NCI-H748 treated with DMSO at 0.1 percent for 48 hours (cell line): ENCODE measurements around the gene VIPR1.
A peak's percentile ranks its signal among the peaks of the same experiment; 100 is the strongest.

ENCODE experiments used
- DNase-seq: peaks from one replicate; lab custom pipeline; 2025; lab: John Stamatoyannopoulos, UW

The VIPR1 gene

DNA sequence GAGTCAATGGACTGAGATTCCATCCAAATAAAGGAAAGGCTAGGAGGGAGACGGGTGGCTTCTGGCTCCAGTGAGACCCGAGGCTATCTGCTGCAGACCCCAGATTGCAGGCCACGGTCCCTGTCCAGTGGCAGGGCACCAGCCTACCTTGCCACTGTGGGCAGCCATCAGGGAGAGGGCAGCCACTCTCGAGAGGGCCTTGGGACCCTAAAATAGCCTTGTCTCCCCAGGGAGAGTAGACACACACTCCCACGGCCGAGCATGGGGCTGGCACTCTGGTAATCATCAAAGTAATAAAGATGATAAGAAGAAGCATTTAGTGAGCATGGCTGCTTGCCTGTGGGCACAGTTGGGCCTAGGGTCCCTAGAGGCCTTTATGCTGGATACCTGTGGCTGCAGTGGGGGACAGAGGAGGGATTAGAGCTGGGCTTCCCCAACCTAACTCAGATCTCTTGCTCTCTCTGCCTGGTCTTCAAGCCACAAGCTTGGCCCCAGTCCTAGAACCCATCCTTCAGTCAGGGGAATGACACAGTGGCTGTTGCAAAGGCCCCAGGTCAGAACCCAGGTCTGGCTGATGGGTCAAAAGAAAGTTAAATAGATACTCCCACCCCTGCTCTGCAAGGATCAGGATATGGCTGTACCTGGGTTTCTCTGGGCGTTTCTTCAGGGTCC lies 9.2 kb upstream of the VIPR1 start:
- DNase-seq: no peak

DNA sequence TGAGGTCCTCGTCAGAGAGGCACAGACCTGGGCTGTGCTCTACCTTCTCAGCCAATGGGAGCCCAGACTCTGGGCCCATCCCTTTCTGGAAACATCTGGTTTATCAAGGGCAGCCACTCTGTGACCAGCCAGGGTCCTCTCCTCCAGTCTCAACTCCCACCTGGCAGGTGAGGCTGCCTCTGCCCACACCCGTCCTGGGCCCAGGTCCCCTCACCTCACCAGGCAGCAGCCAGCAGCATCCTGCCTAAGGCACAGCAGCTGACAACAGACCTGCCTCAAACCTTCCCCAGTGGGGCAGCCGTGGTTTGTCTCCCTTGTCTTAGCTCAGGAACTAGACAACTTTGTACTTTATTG lies 8.7 kb upstream of the VIPR1 start:
- DNase-seq: no peak

DNA sequence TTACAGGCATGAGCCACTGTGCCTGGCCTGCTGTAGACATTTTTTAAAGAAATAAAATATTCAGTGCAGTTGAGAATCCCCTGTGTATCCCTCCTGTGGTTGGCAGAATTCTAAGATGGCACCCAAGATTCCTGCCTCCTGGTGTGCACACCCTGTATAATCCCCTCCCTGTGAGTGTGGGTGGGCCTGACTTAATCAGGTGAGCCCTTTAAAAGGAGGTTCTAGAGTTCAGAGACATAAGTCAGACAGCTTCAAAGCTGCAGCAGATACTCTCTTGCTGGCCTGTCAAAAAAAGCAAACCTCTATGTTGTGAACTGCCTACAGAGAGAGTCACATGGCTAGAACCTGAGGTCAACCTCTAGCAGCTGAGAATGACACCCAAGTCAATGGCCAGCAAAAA lies 7.0 kb upstream of the VIPR1 start:
- no peak for DNase-seq

DNA sequence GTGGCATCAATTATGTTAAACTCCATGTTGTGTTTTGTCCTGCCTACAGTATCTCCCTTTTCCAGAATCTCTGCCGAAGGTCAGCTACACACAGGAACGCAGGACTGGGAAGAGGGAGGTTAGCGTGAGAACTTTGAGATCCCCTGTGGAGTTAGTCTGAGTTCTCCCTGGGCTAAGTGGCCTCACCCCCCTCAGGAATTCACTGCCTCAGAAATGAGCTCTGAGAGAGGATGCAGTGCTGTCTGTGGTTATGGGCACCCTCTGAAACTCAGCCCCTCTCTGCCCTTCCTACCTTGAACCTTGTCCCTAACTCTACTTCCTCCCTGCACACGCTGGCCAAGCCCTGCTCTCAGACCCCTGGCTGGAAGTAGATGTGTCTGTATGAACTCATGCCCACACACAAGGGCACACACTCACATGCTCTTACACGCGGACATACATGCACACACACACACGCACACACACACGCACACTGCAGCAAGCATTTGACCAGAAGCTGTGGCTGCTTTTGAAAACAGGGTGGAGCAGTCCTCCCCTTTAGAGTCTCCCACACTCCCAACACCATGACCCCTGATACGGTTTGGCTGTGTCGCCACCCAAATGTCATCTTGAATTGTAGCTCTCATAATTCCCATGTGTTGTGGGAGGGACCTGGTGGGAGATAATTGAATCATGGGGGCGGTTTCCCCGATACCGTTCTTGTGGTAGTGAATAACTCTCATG lies 5.3 kb upstream of the VIPR1 start:
- DNase-seq: no peak

DNA sequence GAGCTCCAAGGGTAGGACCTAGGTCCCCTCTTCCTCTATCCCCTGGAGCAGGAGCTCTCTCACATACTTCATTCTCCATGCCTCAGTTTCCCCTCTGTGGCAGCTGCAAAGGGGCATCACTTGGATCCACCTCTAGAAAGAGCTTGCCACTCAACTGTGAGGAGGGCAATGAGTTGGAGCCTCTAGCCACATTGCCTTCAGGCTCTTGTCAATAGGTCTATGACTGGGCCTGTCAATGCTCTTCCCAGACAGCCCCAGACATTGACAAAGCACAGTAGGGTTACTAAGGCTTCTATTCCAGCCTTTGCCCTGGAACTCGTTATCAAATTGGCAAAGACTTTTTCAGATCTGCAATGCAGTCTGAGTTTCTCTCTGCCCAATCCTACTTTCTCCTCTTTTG lies 4.4 kb upstream of the VIPR1 start:
- DNase-seq: no peak

DNA sequence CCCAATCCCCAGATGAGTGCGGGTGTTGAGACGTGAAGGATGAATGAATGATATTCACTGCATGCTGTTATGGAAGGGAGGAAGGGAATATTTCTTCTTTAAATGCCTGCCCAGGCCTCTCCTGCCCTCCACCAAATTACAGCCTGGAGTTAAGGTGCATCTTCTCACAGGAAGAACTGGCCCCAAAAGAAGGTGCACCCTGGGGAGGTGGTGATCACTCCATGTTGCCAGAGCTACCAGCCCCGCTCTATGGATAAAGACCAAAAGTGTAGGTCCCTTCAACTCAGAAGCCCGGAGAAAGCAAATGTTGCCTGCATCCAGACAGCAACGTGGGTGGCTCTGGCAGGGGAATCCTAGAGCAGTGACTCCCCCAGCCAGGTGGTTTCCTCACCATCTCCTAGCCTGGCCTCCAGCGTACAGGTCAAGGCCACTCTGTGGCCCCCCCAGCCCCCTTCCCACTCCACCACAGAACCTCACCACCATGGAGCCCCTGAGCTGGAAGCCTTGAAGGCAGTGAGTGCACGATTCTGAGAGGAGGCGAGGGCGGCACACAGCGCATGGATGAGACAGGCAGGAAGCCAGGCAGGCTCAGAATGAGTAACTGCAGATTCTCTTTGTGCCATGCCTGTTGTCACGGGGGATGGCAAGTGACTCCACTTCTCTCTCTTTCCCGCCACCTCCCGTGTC lies 3.5 kb upstream of the VIPR1 start:
- no peak for DNase-seq

DNA sequence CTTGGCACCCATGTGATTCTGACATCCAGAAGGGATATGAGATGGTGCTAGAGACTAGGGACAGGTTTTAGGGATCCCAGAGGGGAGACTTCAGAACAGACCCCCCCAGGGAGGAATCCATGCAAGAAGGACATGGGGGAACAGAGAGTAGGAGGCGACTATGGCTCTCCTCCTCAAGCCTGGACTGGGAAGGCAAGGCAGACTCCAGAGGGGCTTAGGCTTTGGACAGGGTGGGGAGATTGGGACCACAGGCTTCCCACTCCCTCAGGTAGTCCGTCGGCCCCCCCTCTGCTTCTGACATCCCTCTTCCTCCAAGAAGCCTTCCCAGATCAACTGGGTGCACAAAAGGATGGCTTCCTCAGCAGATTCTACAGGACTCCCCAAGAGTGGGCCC lies 3.0 kb upstream of the VIPR1 start:
- no peak for DNase-seq

DNA sequence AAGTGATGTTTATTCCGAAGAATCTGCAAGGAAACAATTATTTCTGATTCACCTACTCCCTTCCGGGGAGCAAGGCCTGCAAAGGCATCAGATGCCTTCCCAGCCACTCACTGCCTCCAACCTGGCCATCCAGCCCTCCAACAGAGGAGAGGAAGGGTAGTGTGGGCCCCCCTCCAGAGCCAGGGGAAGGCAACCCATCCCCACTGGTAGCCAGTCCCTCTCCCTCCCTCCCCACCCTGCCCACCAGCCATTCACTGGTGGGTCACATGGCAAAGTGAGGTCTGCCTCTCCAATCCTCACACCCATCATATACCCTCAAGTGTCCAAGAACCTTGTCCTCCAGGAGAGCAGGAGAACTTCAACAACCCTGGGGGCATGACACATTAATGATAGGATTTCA lies 2.4 kb upstream of the VIPR1 start:
- DNase-seq: no peak

DNA sequence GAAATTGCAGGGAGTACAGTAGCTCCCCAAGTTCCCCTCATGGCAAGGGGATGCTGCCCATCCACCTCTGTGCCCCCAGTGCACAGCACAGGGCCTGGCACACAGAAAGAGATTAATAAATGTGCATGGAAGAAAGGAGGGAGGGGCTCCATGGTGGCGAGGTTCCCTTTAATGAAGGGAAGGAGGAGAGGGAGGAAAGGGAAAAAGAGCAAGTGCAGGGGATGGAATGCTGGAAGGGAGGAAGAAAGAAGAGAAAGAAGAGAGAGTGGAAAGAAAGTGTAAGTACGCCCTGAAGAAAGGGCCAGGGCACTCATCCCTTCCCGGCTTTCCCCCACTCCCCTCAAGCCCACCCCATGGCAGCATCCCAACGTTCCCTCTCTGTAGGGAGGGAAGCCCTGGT lies 1.5 kb upstream of the VIPR1 start:
- no peak for DNase-seq

DNA sequence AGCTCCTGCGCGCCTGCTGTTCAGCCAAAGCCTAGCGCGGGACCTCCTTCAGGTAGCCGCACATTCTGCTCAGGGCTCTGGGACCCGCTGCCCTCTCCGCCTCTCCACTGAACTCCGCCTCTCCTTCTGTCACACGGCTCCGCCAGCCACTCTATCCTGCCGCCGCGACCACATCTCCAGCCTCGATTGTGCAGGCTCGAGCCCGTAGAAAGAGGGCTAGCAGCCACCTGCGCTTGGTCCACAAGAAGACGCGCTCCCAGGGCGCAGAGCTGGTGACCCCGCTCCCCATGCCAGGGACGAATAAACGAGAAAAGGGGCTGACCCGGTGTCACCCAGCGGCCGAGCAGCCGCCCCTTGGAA lies 1.1 kb upstream of the VIPR1 start:
- no peak for DNase-seq

DNA sequence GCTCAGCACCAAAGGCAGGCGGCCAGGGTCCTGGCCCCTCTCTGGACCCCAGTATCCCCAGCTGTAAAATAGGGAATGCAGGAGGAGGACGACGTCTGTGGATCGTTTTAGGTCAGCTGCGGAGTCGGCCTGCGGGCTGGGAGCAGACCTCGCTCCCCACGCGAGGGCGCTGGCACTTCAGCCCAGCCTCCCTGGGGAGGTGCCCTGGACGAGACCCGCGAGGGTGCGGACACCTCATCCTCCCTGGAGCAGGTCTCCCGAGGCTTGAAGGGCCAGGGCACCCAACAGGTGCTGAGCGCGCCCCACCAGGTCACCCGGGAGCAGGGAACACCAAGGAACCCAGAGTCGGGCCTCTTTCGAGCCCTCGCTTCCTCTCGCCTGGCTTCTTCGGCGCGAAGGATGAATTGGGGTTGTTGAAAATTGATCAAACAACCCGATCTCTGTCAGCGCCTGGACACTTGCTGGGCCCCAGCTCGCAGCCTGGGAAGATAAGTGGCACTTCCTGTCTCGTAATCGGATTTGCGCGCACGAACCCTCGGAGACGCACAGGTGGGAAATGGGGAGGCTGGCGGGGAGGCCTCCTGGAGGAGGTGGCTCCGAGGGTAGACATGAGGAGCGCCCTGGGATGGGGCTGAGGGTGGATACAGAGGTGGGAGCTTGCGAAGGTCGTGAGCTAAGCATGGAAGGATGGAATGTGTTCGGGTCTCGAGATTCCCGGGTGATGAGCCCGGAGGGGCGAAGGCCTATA lies 588 bp upstream of the VIPR1 start:
- peak; percentile 1 for DNase-seq

DNA sequence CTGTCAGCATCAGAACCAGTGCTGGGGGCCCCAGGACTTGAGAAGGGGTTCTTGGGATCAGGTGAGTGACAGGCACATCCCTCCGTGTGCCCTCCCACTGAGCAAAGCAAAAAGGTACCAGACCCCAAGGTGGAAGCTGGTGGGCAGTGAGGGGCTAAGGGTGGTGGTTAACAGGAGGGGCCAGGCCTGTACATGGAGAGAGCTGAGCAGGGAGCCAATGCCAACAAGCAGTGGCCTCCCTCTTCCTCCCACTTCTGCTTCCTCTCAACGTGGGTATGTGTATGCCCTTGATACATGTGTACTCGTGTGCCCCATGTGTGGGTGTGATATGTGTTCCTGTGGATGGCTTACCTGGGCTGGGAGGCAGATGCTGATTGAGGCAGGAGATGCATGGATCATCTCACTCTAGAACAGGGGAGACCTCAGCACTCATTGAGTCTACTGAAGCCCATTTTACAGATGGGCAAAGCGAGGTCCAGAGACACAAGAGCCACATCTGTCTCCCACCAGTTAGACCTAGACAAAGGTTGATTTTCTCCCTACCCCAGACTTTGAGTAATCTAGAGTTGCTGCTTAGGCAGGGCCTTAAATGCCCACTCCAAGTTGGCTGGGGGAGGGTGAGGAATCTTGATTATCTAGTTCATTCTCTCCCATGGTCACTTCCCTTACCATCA lies 945 bp downstream of the VIPR1 start:
- DNase-seq: no peak

DNA sequence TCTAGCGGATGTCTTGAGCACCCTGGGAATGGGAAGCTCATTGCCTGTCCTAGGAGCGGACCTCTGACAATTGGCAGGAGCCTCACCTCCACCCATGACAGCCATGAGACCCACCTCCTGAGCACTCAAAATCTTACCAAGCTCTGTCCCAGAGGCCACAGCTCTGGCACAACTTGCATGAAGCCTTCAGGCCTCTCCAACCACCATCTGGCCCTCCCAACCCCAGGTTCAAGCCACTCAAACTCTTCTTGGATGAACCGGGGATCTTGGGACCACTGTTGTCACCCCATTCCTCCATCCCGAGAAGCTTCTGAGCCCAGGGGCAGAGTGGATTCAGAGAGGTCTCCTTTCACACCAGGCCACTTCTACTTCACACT lies 1.5 kb downstream of the VIPR1 start:
- DNase-seq: no peak

DNA sequence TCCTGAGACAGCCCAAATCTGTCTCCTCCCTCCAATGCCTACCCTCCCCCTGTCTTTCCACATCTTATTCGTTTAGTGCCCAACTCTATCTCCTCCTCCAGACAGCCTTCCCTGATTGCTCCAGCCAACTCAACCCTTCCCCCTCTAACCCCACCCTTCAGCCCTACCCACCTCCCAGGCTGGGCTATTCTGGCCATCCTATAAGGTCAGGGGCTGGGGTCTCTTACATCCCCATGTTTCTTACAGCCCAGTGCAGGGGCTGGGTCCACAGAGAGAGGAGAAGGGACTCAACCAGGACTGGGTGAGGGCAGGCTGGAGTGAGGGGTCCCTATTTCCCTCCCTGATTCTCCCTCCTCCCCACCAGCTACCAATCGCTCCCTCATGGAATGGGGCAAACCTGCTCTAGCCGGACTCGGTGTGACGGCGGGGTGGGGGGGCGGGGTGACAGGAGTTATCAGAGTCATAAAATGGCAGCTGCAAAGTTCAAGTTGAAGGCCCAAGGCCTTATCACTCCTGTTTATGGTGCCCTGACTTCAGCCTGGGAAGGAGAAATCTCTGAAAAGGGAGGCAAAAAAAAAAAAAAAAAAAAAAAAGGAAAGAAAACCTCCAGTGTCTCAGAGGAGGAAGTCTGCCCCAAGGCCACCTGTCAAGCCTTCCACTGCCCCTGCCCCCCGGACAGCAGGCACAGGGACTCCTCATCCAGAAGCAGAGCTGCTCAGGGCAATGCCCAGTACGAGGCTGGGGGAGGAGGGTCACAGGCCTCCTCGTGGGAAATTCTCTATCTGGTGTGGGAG lies 2.1 kb downstream of the VIPR1 start:
- DNase-seq: no peak

DNA sequence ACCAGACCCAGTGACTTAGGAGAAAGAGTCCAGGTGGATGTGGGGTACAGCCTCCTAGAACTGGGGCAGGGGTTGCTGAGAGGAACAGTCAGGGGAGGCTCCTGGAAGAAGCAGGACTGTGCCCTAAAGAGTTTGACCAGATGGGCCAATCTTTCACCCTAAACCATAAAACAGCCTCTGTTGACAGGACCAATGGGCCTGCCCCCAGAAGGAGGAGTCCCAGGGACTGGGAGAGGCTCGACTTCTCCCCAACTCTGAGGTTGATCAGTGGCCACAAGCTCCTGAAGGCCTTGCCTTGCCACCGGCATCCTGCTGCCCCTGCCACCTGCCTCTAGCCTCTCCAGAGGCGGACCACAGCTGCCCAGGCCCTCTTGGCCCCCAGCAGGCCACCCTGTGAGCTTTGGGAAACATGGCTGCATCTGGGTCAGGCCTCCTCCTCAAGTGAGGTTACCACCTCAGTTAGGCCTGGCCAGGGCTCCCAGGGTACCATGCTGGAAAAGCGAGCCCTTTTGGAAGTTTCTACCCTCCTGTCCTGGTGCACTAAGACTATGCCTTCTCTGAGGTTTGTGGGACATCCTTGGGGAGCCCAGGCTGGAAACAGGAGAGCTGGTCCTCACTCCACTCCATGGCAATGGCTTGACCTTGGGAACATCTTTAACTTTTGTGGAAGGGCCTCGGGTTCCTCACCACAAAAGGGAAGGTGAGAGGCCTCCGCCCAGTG lies 2.8 kb downstream of the VIPR1 start:
- no peak for DNase-seq

DNA sequence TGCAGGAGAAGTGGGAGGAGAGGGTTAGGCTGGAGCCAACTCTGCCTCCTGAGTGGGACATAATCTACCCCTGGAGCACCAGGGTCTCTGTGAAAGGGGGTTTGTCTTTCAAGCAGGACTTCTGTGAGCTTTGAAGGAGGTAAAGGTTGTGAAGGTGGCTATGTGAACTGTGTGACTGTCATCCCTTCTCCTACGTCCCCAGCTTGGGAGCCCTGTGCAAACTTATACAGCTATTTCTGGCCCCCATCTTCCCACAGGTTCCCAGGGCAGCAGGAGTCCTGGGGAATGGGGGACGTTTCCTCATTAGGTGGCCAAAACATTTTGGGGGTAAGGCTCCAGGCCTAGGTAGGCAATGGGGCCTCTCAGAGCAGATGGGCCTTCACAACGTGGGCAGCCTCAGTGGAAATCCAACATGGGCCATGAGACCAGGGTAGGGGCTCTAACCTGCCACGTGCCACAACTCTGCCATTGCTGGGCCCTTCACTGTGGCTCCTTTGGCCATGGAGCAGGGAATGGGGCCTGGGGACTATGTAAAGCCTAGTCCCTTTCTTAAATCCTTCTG lies 3.5 kb downstream of the VIPR1 start:
- no peak for DNase-seq

DNA sequence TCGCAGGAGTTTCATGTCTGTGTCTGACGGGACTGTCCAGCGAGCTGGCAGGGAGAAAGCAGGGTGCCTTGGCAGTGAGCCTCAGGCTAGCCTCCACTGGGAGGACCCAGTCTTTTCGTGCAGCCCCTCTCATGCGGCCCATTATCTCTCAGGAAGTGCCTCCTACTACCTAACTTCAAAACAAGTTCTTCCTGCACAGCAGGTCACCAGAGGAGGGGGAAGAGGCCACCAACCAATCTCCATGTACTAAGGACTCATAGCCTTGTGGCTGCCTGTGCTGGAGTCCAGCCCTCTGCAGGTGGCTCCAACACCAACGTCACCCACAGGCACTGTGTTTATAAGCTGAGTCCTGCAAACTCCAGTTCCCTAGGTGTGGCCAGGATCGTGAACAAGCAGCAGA lies 4.8 kb downstream of the VIPR1 start:
- no peak for DNase-seq

DNA sequence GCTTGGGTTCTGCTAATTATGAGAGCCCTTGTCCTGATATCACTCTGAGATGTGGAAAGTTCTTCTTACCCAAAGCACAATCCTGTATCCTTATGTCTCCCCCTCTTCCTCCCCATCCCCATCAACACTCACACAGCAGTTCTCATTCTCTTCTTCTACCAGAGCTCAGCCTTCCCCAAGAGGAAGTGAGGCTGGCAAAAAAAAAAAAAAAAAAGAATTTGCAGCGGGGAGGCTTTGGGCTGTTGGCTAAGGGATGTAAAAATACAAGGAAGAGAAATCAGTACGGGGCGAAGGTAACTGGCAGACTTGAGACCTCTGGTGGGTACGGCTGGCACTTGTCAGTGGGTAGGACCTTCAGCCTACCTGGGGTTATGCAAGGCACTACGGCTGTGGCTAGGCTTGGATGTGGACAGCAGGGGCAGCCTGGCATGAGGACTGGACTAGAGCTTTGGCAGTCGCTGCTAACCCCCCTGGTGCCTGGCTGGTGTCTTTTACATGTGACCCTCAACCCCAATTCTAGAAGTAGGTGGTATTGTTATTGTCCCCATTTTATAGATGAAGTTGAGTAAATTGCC lies 5.4 kb downstream of the VIPR1 start:
- DNase-seq: no peak

DNA sequence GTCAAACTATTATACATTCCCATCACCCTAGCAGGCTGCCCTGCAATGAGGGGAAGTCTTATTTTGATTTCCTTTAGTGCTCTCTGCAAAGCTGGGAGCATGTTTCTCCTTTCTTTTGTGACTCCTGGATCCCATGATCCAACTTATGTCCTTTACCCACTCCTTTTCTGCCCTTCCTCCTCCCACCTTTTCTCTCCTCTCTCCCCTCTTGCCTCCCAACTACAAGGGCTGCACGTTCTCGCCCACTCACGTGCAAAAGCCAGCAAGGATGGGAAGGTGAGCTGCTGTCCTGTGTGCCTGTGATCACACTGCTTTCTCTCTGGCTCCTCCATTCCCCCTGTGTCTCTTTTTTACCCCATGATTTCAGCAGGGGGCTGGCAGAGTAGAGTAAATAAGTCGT lies 6.1 kb downstream of the VIPR1 start:
- DNase-seq: no peak

DNA sequence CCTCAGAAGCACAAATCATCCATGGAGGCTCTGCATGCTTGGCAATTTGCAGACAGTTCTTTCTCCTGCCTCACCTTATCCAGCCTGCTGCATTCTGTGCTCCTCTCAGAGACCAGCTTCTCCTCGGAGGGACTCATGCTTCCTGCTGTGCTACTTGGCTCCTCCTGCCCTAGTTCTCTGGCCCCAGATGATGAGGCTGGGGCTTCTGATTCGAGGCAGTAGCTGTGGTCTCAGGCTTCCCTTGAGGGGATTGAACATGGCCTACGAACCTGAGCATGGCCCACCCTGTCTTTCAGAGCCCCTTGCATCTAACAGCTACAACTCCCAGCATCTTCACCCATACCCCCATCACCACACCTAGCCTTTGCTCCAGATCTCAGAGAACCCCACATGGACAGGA lies 6.7 kb downstream of the VIPR1 start:
- DNase-seq: no peak
